ENCODE data around the gene TMEM38B. TPM values are rescaled to one million over a fixed set of nuclear protein-coding genes. Genes with fewer than 3 reads are reported as not detected.
"Not testable (repeated sequence)": the region's sequence is repeated elsewhere in the genome, so short reads cannot be mapped to it uniquely, and the experiment has no call there.

TMEM38B gene
- total RNA-seq, 1 experiment from 2014 or later = 25.3 TPM

DNA sequence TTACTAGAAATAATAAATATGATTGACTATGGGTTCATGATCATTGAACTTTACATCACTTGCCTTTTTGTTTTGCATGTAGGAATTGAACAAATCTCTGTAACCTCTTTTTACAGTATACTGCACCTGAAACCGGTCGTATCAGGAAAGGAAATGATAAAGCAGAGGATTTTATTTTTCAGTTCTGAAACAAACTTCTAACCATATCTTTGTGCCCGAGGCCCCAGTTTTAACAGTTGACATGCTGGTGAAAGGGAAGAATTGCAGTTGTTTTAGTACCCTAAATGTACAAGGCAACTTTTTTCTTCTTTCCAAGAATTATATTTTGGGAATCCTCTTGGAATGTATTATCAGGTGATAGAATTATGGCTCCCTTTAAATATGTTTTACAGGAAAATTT lies 27.8 kb downstream of the TMEM38B start:
- DNase-seq (ENCODE audit: low read depth) = no peak

DNA sequence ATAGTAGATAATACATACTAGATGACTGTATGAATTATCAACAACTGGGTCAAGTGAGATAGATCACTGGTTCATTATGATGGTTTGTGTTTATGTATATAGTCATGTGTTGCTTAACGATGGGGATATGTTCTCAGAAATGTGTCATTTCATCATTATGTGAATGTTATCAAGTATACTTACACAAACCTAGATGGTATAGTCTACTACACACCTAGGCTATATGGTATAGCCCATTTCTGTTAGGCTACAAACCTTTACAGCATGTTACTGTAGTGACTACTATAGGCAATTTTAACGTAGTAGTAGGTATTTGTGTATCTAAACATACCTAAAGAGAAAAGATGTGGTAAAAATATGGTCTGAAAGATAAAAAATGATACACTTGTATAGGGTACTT lies 31.0 kb downstream of the TMEM38B start:
- DNase-seq (ENCODE audit: low read depth) = no peak

DNA sequence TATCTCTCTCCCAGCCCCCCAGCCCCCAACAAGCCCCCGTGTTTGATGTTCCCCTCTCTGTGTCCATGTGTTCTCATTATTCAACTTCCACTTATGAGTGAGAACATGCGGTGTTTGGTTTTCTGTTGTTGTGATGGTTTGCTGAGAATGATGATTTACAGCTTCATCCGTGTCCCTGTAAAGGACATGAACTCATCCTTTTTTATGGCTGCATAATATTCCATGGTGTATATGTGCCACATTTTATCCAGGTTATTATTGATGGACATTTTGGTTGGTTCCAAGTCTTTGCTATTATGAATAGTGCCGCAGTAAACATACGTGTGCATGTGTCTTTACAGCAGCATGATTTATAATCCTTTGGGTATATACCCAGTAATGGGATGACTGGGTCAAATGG lies 33.9 kb downstream of the TMEM38B start:
- DNase-seq (ENCODE audit: low read depth) = not testable (repeated sequence)

DNA sequence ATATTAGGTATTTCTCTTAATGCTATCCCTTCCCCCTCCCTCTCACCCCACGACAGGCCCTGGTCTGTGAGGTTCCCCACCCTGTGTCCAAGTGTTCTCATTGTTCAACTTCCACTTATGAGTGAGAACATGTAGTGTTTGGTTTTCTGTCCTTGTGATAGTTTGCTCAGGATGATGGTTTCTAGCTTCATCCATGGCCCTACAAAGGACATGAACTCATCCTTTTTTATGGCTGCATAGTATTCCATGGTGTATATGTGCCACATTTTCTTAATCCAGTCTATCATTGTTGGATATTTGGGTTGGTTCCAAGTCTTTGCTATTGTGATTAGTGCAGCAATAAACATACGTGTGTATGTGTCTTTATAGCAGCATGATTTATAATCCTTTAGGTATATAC lies 37.1 kb downstream of the TMEM38B start:
- DNase-seq (ENCODE audit: low read depth) = not testable (repeated sequence)

DNA sequence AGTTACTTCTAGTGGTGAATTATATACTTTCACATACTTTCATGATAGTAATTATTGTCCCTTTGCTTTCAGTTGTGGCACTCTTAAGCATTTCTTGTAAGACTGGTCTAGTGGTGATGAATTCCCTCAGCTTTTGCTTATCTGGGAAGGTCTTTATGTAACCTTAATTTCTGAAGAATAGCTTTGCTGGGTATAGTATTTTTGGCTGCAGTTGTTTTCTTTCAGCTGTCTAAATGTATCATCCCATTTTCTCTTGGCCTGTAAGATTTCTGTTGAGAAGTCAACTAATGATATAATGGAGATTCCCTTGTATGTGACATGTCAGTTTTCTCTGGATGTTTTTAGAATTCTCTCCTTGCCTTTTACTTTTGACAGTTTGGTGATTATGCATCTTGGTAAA lies 41.0 kb downstream of the TMEM38B start:
- DNase-seq (ENCODE audit: low read depth) = peak; percentile 1

DNA sequence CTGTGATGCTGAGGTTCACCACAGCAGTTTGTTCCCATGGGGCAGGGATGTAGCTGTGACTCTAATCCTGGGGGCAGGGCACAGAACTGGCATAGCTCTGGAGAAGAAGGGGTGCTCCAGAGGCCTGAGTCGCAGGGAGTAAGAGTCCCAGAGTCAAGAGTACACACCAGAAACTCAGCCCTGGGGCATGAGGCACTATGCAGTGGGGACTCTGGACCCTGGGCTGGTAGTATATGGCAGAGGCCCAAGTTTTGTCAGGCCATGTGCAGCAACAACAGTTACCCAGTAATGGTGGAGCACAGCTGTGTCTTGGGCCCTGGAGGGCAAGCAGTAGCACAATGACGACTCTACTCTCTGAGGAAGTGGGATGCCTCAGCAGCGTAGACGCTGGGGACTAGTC lies 42.9 kb downstream of the TMEM38B start:
- DNase-seq (ENCODE audit: low read depth) = no peak

DNA sequence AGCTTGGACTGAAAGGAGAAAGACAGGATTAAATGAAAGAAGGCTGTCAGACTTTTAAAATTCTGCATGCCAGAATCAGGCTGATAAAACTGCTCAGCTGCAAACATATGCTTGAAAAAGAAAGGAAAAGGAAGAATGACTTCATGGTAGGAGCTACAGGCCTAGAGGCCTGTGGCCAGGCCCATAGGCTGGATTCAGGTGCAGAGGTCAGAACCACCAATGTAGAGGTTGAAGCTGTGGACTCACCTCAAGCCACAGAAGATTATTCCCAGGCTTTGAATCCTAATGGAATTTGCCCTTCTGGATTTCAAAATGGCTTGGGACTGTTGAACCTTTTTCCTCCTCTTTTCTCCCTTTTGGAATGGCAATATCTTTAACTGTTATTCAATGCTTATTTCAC lies 47.7 kb downstream of the TMEM38B start:
- peak; percentile 2 for DNase-seq (ENCODE audit: low read depth)

DNA sequence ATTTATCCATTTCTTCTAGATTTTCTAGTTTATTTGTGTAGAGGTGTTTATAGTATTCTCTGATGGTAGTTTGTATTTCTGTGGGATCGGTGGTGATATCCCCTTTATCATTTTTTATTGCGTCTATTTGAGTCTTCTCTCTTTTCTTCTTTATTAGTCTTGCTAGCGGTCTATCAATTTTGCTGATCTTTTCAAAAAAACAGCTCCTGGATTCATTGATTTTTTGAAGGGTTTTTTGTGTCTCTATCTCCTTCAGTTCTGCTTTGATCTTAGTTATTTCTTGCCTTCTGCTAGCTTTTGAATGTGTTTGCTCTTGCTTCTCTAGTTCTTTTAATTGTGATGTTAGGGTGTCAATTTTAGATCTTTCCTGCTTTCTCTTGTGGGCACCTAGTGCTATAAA lies 53.0 kb downstream of the TMEM38B start:
- DNase-seq (ENCODE audit: low read depth) = not testable (repeated sequence)

DNA sequence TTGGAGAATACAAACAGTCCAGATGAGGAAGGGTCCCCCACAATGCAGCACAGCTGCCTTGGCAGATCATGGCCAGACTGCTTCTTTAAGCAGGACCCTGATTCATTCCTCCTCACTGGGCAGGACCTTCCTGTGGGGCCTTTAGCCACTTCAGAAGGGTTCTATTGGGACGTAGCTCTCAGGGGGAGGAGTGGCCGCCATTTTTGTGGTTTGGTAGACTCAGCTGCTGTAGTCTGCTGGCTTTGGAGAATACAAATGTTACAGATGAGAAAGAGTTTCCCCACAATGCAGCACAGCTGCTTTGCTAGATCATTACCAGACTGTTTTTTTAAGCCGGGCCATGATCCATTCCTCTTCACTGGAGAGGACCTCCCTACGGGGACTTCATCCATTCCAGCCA lies 57.4 kb downstream of the TMEM38B start:
- DNase-seq (ENCODE audit: low read depth) = no peak

DNA sequence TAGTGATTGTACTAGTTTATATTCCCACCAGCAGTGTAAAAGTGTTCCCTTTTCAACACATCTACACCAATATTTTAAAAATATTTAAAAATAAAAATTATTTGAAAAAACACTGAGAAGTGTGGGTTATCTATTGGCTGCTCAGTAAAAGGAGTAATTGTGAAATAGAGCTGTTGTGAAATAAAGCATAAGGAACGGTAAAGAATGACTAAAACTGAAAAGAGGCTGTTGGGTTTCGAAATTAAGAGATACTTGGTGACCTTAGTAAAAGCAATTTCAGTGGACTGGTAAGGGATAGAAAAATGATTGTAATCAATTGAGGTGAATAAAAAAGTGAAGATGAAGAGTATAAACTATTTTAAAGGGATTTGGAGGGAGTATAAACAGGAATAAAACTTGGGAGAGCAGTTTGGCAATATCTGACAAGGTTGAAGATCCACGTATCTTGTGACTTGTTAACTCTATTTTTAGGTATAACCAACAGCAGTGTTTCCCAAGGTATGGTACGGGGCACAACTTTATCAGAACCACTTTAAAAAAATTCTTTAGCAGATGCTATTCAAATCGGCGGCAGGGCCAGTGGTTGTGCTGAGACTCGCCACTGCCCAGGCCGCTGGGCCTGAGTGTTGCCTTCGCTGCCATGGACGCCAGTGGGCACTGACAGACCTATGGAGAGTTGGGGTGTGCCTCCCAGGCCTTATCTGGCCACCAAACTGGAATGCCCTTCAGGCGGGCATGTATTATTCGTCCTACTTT lies 63.3 kb downstream of the TMEM38B start:
- DNase-seq (ENCODE audit: low read depth) = no peak

DNA sequence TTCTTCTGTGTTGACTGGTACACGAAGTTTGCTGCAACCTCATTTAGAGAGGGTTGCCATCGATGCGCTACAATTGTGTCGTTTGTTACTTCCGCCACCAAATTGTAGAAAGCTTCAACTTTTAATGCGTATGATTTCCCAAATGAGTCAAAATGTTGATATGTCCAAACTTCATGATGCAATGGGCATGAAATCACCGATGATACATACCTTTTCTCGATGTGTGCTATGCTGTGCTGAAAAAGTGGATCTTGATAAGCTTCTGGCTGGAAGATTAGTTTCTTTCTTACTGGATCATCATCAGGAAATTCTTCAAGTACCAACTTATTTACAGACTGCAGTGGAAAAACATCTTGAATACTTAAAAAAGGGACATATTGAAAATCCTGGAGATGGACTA lies 65.7 kb downstream of the TMEM38B start:
- DNase-seq (ENCODE audit: low read depth) = no peak

DNA sequence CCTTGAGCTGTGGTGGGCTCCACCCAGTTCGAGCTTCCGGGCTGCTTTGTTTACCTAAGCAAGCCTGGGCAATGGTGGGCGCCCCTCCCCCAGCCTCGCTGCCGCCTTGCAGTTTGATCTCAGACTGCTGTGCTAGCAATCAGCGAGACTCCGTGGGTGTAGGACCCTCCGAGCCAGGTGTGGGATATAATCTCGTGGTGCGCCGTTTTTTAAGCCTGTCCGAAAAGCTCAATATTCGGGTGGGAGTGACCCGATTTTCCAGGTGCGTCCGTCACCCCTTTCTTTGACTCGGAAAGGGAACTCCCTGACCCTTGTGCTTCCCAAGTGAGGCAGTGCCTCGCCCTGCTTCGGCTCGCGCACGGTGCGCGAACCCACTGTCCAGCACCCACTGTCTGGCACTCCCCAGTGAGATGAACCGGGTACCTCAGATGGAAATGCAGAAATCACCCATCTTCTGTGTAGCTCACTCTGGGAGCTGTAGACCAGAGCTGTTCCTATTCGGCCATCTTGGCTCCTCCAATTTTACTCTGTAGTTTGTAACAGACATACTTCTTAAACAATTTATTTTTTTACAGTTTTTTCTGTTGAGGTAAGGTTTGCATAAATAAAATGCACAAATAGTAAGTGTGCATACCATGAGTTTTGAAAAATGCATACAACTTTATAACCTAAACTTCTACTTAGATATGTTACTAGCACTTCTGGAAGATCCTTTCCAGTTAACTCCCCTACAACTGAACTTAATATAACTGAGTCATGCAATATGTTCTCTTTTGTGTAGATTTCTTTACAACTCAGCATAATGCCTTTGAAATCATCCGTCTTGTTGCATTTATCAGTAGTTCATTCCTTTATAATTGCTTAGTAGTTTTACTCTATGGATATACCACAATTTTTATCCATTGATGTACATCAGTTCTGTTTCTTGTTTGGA lies 88.5 kb downstream of the TMEM38B start:
- not testable (repeated sequence) for DNase-seq (ENCODE audit: low read depth)

DNA sequence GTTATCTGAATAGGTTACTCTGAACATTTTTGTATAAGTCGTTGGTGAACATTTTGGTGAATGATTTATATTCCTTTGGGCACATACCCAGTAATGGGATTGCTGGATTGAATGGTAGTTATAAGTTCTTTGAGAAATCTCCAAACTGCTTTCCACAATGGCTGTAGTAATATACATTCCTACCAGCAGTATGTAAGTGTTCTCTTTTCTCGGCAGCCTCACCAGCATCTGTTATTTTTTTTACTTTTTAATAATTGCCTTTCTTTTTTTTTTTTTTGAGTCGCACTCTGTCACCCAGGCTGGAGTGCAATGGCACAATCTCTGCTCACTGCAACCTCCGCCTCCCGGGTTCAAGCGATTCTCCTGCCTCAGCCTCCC lies 89.1 kb downstream of the TMEM38B start:
- DNase-seq (ENCODE audit: low read depth) = not testable (repeated sequence)

DNA sequence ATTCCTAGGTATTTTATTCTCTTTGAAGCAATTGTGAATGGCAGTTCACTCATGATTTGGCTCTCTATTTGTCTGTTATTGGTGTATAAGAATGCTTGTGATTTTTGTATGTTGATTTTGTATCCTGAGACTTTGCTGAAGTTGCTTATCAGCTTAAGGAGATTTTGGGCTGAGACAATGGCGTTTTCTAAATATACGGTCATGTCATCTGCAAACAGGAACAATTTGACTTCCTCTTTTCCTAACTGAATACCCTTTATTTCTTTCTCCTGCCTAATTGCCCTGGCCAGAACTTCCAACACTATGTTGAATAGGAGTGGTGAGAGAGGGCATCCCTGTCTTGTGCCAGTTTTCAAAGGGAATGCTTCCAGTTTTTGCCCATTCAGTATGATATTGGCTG lies 92.5 kb downstream of the TMEM38B start:
- DNase-seq (ENCODE audit: low read depth) = not testable (repeated sequence)

DNA sequence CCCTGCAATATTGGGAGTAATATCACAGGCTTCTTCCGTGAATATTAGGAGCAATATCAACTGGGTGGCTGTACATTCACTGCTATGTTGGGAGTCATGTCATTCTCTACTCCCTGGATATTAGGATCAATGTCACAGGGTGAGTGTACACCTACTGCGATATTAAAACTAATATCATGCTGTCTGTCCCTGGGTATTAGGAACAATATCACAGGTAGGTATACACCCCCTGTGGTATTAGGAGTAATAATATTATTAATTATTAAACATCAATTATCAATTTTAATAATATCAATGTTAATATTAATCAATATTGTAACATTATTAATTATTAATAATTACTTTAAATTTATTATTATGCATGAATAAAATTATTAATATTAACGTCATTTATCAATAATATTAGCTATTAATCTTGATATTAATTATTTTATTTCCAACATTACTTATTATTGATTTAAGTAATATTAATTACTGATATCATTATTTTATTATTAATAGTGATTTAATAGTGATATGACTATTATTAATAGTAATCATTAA lies 121.9 kb downstream of the TMEM38B start:
- DNase-seq (ENCODE audit: low read depth) = no peak

DNA sequence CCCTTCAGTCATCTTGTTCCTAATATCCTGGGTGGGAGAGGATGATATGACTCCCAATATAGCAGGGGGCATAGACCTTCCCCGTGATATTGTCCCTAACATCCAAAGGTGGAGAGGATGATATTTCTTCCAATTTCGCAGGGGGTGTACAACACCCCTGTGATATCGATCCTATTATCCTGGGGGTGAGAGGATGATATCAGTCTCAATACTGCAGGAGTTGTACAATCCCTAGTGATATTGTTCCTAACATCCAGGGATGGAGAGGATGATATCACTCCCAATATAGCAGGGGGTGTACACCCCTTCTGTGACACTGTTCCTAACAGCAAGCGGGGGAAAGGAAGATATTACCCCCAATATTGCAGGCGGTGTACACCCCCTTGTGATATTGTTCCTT lies 122.6 kb downstream of the TMEM38B start:
- DNase-seq (ENCODE audit: low read depth) = no peak

DNA sequence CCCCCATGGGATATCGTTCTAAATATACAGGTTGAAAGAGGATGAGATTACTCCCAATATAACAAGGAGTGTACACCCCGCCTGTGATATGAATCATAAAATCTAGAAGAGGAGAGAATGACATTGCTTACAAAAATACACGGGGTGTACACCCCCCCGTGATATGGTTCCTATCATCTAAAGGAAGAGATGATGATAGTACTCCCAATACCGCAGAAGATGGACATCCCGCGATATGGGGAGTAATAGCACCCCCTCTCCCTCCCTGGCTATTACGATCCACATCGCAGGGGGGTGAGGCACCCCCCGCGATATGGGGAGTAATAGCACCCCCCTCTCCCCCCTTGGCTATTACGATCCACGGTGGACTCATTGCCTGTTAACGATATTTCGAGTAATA lies 124.6 kb downstream of the TMEM38B start:
- no peak for DNase-seq (ENCODE audit: low read depth)

DNA sequence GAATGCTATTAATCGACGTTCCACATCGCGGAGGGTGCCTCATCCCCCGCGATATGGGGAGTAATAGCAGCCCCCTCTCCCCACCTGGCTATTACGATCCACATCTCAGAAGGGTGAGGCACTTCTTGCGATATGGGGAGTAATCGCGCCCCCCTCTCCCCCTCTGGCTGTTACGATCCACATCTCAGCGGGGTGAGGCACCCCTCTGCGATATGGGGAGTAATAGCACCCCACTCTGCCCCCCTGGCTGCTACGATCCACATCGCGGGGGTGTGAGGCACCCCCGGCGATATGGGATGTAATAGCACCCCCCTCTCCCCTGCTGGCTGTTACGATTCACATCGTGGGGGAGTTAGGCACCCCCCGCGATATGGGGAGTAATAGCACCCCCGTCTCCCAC lies 128.5 kb downstream of the TMEM38B start:
- DNase-seq (ENCODE audit: low read depth) = no peak

Data from M059J (cell line).